Activated CD4-positive, alpha-beta T cell treated with anti-CD3 and anti-CD28 coated beads, Interleukin-2, amount 10 ng/mL, durations not matched to agents 24 days and 14 days (primary cell): Measurements from ENCODE around the gene ZNF148. TPM values are rescaled to one million over a fixed set of nuclear protein-coding genes. Genes with fewer than 3 reads are reported as not detected.
"Not testable (repeated sequence)": the region's sequence is repeated elsewhere in the genome, so short reads cannot be mapped to it uniquely, and the experiment has no call there.

ENCODE experiments used
- DNase-seq: peaks from one replicate; pipeline ENCODE4 v3.0.0; 2022
- H3K27ac Mint-ChIP-seq: one replicate; pipeline ENCODE4 v1.8.0; 2022; ENCODE audit warnings: mild to moderate bottlenecking, mixed read lengths
- H3K27me3 Mint-ChIP-seq: one replicate; pipeline ENCODE4 v1.8.0; 2022; ENCODE audit warnings: mixed read lengths
- H3K36me3 Mint-ChIP-seq: one replicate; pipeline ENCODE4 v1.8.0; 2022; ENCODE audit warnings: low read depth, mild to moderate bottlenecking, mixed read lengths
- H3K4me1 Mint-ChIP-seq: one replicate; pipeline ENCODE4 v1.8.0; 2021; ENCODE audit warnings: mixed read lengths
- H3K4me3 Mint-ChIP-seq: one replicate; pipeline ENCODE4 v1.8.0; 2022; ENCODE audit warnings: mild to moderate bottlenecking, moderate library complexity, mixed read lengths
- H3K9me3 Mint-ChIP-seq: one replicate; pipeline ENCODE4 v1.8.0; 2021; ENCODE audit warnings: mixed read lengths
- intact Hi-C: fragments of 100-400 bp; cut with micrococcal nuclease; formaldehyde crosslinking; loops from one replicate; pipeline ENCODE4 v1.15.1; 2023
- total RNA-seq: library from RNA; stranded (reverse); gene quantifications from 2 replicates; pipeline ENCODE4 v1.2.3, GENCODE V29; 2022

ZNF148 gene
- total RNA-seq, 1 donor from 2014 or later = 31.8 TPM

DNA sequence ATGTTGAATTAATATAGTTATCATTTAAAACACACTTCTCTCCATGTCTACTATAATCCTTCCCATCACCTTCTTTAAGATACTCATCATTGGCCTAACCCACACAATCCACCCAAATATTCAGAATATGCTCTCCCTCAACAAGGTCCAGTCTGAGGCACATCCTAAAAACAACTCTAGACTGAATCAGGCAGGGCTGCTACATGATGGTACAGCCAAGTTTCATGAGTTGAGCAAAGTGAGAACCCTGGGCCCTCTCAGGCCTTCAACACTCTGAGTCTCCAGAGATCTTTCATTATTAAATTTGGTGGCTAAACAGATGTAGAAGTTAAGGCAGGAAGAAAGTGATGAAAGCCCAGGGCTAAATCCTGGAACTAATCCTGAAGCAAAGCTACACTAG is 16.2 kb downstream of the ZNF148 start:
- Mint-ChIP-seq H3K27me3 (no peaks in the 10 kb centered on the region), H3K4me3 (peak overlapping the region; percentile 26), H3K9me3 (no peaks in the 10 kb centered on the region), H3K36me3 (no peaks in the 10 kb centered on the region), H3K4me1 (peaks cover 39% of the 10 kb centered on the region), H3K27ac (peak overlapping the region; percentile 8)
- intact Hi-C loops = no loop called here
- DNase-seq = peak; percentile 51

GRCh38 chr3:125357837-125358236 is 17.3 kb downstream of the ZNF148 start:
- H3K4me1 Mint-ChIP-seq = peaks cover 42% of the 10 kb centered on the region
- H3K27me3 Mint-ChIP-seq = no peaks in the 10 kb centered on the region
- no peak for DNase-seq
- H3K36me3 Mint-ChIP-seq = no peaks in the 10 kb centered on the region
- no peaks in the 10 kb centered on the region for H3K9me3 Mint-ChIP-seq
- intact Hi-C loops = loop anchor here (2.0 kb wide), 1 partner anchor 17 kb away; the partner anchor contains the start of gene ZNF148
- H3K4me3 Mint-ChIP-seq = peak overlapping the region; percentile 84
- peak overlapping the region; percentile 58 for H3K27ac Mint-ChIP-seq

- H3K27me3 Mint-ChIP-seq = no peaks in the 10 kb centered on the region
- intact Hi-C loops = loop anchor here (2.0 kb wide), 1 partner anchor 18 kb away; the partner anchor contains the start of gene ZNF148
- peaks cover 1% of the 10 kb centered on the region for H3K36me3 Mint-ChIP-seq
- peak overlapping the region; percentile 84 for H3K4me3 Mint-ChIP-seq
- peak; percentile 85 for DNase-seq
- H3K4me1 Mint-ChIP-seq = peaks cover 44% of the 10 kb centered on the region
- H3K9me3 Mint-ChIP-seq = no peaks in the 10 kb centered on the region
- peak overlapping the region; percentile 71 for H3K27ac Mint-ChIP-seq
Measured at GRCh38 chr3:125357032-125357658, 18.0 kb downstream of the ZNF148 start.

GRCh38 chr3:125356140-125357026 is 18.7 kb downstream of the ZNF148 start:
- H3K9me3 Mint-ChIP-seq = no peaks in the 10 kb centered on the region
- peaks cover 1% of the 10 kb centered on the region for H3K36me3 Mint-ChIP-seq
- DNase-seq = no peak
- H3K4me1 Mint-ChIP-seq = peaks cover 47% of the 10 kb centered on the region
- H3K4me3 Mint-ChIP-seq = peak overlapping the region; percentile 84
- intact Hi-C loops = loop anchor here (2.0 kb wide), 1 partner anchor 18 kb away; the partner anchor contains the start of gene ZNF148
- H3K27me3 Mint-ChIP-seq = no peaks in the 10 kb centered on the region
- peak overlapping the region; percentile 47 for H3K27ac Mint-ChIP-seq

- Mint-ChIP-seq H3K27me3 (no peaks in the 10 kb centered on the region), H3K9me3 (no peaks in the 10 kb centered on the region), H3K4me3 (no peak overlapping the region), H3K4me1 (peaks cover 52% of the 10 kb centered on the region), H3K36me3 (peaks cover 19% of the 10 kb centered on the region), H3K27ac (no peak overlapping the region)
- intact Hi-C loops = no loop called here
- DNase-seq = no peak
Measured at GRCh38 chr3:125353659-125354058, 21.5 kb downstream of the ZNF148 start.

GRCh38 chr3:125353128-125353527 is 22.0 kb downstream of the ZNF148 start:
- H3K9me3 Mint-ChIP-seq = no peaks in the 10 kb centered on the region
- H3K4me1 Mint-ChIP-seq = peaks cover 52% of the 10 kb centered on the region
- H3K27me3 Mint-ChIP-seq = no peaks in the 10 kb centered on the region
- intact Hi-C loops = no loop called here
- no peak for DNase-seq
- H3K27ac Mint-ChIP-seq = no peak overlapping the region
- H3K36me3 Mint-ChIP-seq = peaks cover 23% of the 10 kb centered on the region
- H3K4me3 Mint-ChIP-seq = no peak overlapping the region

- Mint-ChIP-seq H3K4me3 (no peak overlapping the region), H3K36me3 (peaks cover 26% of the 10 kb centered on the region), H3K4me1 (peaks cover 47% of the 10 kb centered on the region), H3K27ac (no peak overlapping the region), H3K27me3 (no peaks in the 10 kb centered on the region), H3K9me3 (no peaks in the 10 kb centered on the region)
- no peak for DNase-seq
- intact Hi-C loops = no loop called here
Measured at GRCh38 chr3:125351814-125352456, 23.2 kb downstream of the ZNF148 start.

- Mint-ChIP-seq H3K9me3 (peaks cover 5% of the 10 kb centered on the region), H3K27ac (no peak overlapping the region), H3K36me3 (peaks cover 31% of the 10 kb centered on the region), H3K4me3 (no peak overlapping the region), H3K4me1 (peaks cover 43% of the 10 kb centered on the region), H3K27me3 (no peaks in the 10 kb centered on the region)
- intact Hi-C loops = no loop called here
- DNase-seq = no peak
Measured at GRCh38 chr3:125351152-125351551, 24.0 kb downstream of the ZNF148 start.

DNA sequence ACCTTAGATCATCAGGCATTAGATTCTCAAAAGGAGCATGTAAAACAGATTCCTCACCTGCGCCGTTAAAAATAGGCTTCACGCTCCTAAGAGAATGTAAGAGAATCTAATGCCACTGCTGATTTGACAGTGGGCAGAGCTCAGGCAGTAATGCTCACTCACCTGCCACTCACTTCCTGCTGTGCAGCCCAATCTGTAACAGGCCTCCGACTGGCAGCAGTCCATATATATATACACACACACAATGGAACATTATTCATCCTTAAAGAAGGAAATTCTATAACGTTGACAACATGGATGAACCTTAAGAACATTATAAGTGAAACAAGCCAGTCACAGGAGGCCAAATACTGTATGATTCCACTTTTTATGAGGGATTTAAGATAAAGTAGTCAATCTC is 24.5 kb downstream of the ZNF148 start:
- Mint-ChIP-seq H3K36me3 (peaks cover 36% of the 10 kb centered on the region), H3K27me3 (no peaks in the 10 kb centered on the region), H3K27ac (no peak overlapping the region), H3K9me3 (peaks cover 10% of the 10 kb centered on the region), H3K4me3 (no peak overlapping the region), H3K4me1 (peaks cover 38% of the 10 kb centered on the region)
- no peak for DNase-seq
- intact Hi-C loops = no loop called here

DNA sequence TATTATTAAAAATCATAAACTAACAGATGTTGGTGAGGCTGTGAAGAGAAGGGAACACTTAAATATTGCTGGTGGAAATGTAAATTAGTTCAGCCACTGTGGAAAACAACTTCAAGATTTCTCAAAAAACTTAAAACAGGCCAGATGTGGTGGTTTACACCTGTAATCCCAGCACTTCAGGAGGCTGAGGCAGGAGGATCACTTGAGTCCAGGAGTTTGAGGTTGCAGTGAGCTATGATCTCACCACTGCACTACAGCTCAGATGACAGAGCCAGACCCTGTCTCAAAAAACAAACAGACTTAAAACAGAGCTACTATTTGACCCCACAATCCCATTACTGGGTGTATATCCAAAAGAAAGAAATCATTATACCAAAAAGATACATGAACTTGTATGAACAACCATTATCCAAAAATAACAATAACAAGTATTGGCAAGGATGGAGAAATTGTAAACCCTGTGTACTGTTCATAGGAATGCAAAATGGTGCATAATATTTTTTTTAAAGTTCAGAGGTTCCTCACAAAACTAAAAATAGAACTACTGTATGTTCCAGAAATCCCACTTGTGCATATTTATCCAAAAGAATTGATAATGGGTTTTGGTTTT is 25.5 kb downstream of the ZNF148 start:
- DNase-seq = no peak
- H3K27ac Mint-ChIP-seq = no peak overlapping the region
- H3K36me3 Mint-ChIP-seq = peaks cover 44% of the 10 kb centered on the region
- intact Hi-C loops = no loop called here
- H3K4me3 Mint-ChIP-seq = no peak overlapping the region
- H3K9me3 Mint-ChIP-seq = peaks cover 17% of the 10 kb centered on the region
- no peaks in the 10 kb centered on the region for H3K27me3 Mint-ChIP-seq
- peaks cover 34% of the 10 kb centered on the region for H3K4me1 Mint-ChIP-seq

- no peak overlapping the region for H3K27ac Mint-ChIP-seq
- DNase-seq = no peak
- intact Hi-C loops = no loop called here
- no peaks in the 10 kb centered on the region for H3K27me3 Mint-ChIP-seq
- peaks cover 23% of the 10 kb centered on the region for H3K9me3 Mint-ChIP-seq
- peaks cover 36% of the 10 kb centered on the region for H3K4me1 Mint-ChIP-seq
- H3K36me3 Mint-ChIP-seq = peaks cover 50% of the 10 kb centered on the region
- no peak overlapping the region for H3K4me3 Mint-ChIP-seq
Measured at GRCh38 chr3:125349055-125349454, 26.1 kb downstream of the ZNF148 start.

DNA sequence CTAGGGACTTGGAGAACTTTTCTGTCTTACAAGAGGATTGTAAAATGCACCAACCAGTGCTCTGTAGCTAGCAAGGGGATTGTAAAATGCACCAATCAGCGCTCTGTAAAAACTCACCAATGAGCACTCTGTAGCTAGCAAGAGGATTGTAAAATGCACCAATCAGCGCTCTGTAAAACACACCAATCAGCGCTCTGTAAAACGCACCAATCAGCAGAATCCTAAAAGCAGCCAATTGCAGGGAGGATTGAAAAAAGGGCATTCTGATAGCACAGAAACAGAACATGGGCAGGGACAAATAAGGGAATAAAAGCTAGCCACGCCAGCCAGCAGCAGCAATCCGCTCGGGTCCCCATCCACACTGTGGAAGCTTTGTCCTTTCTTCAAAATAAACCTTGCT is 31.8 kb downstream of the ZNF148 start:
- intact Hi-C loops, H3K27ac Mint-ChIP-seq, H3K4me1 Mint-ChIP-seq, H3K4me3 Mint-ChIP-seq, DNase-seq, H3K27me3 Mint-ChIP-seq: not testable (repeated sequence)
- peaks cover 29% of the 10 kb centered on the region for H3K9me3 Mint-ChIP-seq
- peaks cover 50% of the 10 kb centered on the region for H3K36me3 Mint-ChIP-seq

DNA sequence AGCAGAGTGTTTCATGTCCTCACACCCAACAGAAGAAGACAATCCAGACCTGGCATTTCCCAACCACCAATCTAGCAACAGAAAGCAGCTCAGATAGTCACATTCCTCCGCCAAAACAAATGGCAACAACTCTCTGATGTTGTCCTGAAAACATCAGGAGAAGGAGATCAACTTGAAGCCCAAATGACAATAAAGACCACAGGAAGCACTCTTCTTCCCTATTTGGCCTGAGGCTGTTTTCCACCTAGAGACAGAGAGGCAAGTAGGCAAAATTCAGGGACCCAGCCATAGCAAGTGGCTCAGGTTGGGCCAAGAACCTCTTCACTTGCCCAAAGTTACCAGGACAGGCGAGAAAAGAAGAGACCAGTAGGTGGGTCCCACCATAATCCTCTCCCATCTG is 35.0 kb downstream of the ZNF148 start:
- Mint-ChIP-seq H3K27ac (no peak overlapping the region), H3K36me3 (peaks cover 34% of the 10 kb centered on the region), H3K4me3 (no peak overlapping the region), H3K9me3 (peaks cover 15% of the 10 kb centered on the region), H3K4me1 (peaks cover 13% of the 10 kb centered on the region), H3K27me3 (no peaks in the 10 kb centered on the region)
- no peak for DNase-seq
- intact Hi-C loops = no loop called here
